ENCODE measurements around the gene STK4.

The STK4 gene

DNA sequence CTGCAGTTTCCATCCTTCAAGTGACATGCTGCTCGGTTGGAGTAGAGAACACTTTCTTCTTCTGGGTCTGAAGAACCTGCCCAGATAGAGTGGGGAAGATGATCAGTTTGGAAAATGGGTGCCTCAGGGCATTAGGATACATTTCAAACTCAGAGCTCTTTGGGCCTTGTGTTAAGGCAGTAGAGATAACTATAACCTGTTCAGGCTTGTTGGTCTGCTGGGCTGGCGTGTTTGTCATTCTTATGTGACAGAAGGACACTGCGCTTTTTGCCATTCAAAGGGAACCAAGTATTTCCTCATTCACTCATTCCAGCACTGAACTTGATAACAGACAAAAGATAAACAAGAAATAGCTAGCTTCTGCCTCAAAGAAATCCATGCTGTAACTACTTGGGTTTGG, 9.9 kb upstream of the STK4 start:
- H3K27me3 ChIP-seq (ENCODE audit: control insufficient read depth in 3 of 3, insufficient read depth in 3 of 3, low read depth in 1 of 3, low read length in 3 of 3) = no peaks in the 10 kb centered on the region
- no peak overlapping the region for H3K18ac ChIP-seq (ENCODE audit: low read length)
- no peak overlapping the region for H3K4me2 ChIP-seq (ENCODE audit: insufficient read depth, low read length, poor library complexity, severe bottlenecking)
- no peak overlapping the region for H3K9ac ChIP-seq (ENCODE audit: low read depth, low read length, poor library complexity)
- H4K8ac ChIP-seq (ENCODE audit: low read depth, low read length) = no peak overlapping the region
- no peak overlapping the region for H3K14ac ChIP-seq (ENCODE audit: low read length)
- peaks cover 3% of the 10 kb centered on the region for H3K79me1 ChIP-seq (ENCODE audit: low read depth, low read length)
- H2BK5ac ChIP-seq (ENCODE audit: low read length) = no peak overlapping the region
- H4K91ac ChIP-seq (ENCODE audit: low read depth, low read length, poor library complexity) = no peak overlapping the region
- H3K9me3 ChIP-seq (replicated peaks in 1 of 2; ENCODE audit: control insufficient read depth in 2 of 2, insufficient read depth in 1 of 2, low read depth in 1 of 2, low read length in 2 of 2) = no peaks in the 10 kb centered on the region
- peaks cover 6 to 8% of the 10 kb centered on the region in 2 donors for H3K4me1 ChIP-seq (ENCODE audit: control insufficient read depth in 2 of 2, insufficient read depth in 1 of 2, low read depth in 1 of 2, low read length in 2 of 2)
- H2BK15ac ChIP-seq (ENCODE audit: low read length) = no peak overlapping the region
- H3K36me3 ChIP-seq (replicated peaks in 1 of 2; ENCODE audit: control insufficient read depth in 2 of 2, insufficient read depth in 2 of 2, low read length in 2 of 2) = peaks cover 35 to 68% of the 10 kb centered on the region in 2 donors
- no CpG with 5 or more reads among the region's 3 CpGs for WGBS, 2 donors (ENCODE audit: extremely low coverage in 2 of 2, insufficient read length in 2 of 2, insufficient replicate concordance in 1 of 2)
- H2AFZ ChIP-seq (ENCODE audit: low read length) = no peak overlapping the region
- no peak overlapping the region for H3K4me3 ChIP-seq (ENCODE audit: low read length in 2 of 2)
- H2BK12ac ChIP-seq (ENCODE audit: low read length) = no peak overlapping the region
- H3K23ac ChIP-seq (ENCODE audit: low read depth, low read length, poor library complexity) = no peak overlapping the region
- H3K27ac ChIP-seq (replicated peaks; ENCODE audit: low read length) = no peak overlapping the region
- no peak for DNase-seq (ENCODE audit: low spot score)
- H2AK5ac ChIP-seq (ENCODE audit: low read depth, low read length) = no peak overlapping the region
- H2BK120ac ChIP-seq (ENCODE audit: low read depth, low read length) = no peak overlapping the region
- H3K4ac ChIP-seq (ENCODE audit: low read length) = no peak overlapping the region

DNA sequence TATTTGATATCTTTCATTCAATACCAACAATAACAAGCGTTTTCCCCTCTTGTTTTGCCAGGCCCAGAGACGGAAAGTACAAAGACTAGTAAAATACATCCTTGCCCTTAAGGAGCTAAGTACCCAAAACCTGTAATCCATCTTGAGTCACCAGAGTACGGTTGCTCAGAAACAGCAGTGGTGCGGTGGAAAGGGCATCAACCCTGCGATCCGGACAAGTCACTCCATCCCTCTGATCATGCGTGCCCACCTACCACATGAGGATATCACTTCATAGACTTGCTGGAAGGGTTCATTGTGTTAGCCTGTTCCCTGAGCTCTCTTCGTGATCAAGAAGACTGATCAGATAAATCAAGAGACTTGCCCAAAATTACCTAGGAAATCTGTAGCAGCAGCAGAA, 8.0 kb upstream of the STK4 start:
- H3K4me1 ChIP-seq (ENCODE audit: control insufficient read depth in 2 of 2, insufficient read depth in 1 of 2, low read depth in 1 of 2, low read length in 2 of 2) = peaks cover 6 to 8% of the 10 kb centered on the region in 2 donors
- no peak overlapping the region for H3K4ac ChIP-seq (ENCODE audit: low read length)
- peaks cover 3% of the 10 kb centered on the region for H3K79me1 ChIP-seq (ENCODE audit: low read depth, low read length)
- no peaks in the 10 kb centered on the region for H3K27me3 ChIP-seq (ENCODE audit: control insufficient read depth in 3 of 3, insufficient read depth in 3 of 3, low read depth in 1 of 3, low read length in 3 of 3)
- no peak overlapping the region for H3K9ac ChIP-seq (ENCODE audit: low read depth, low read length, poor library complexity)
- H2BK15ac ChIP-seq (ENCODE audit: low read length) = no peak overlapping the region
- no peak overlapping the region for H2AFZ ChIP-seq (ENCODE audit: low read length)
- no peak overlapping the region for H3K27ac ChIP-seq (replicated peaks; ENCODE audit: low read length)
- no peak overlapping the region for H3K4me2 ChIP-seq (ENCODE audit: insufficient read depth, low read length, poor library complexity, severe bottlenecking)
- H3K23ac ChIP-seq (ENCODE audit: low read depth, low read length, poor library complexity) = no peak overlapping the region
- H3K36me3 ChIP-seq (replicated peaks in 1 of 2; ENCODE audit: control insufficient read depth in 2 of 2, insufficient read depth in 2 of 2, low read length in 2 of 2) = peaks cover 28 to 49% of the 10 kb centered on the region in 2 donors
- no peak for DNase-seq (ENCODE audit: low spot score)
- no peak overlapping the region for H4K91ac ChIP-seq (ENCODE audit: low read depth, low read length, poor library complexity)
- H2BK120ac ChIP-seq (ENCODE audit: low read depth, low read length) = no peak overlapping the region
- H2BK5ac ChIP-seq (ENCODE audit: low read length) = no peak overlapping the region
- H3K4me3 ChIP-seq (ENCODE audit: low read length in 2 of 2) = no peak overlapping the region
- WGBS, 2 donors (ENCODE audit: extremely low coverage in 2 of 2, insufficient read length in 2 of 2, insufficient replicate concordance in 1 of 2) = no CpG with 5 or more reads among the region's 8 CpGs
- no peak overlapping the region for H2AK5ac ChIP-seq (ENCODE audit: low read depth, low read length)
- H3K9me3 ChIP-seq (replicated peaks in 1 of 2; ENCODE audit: control insufficient read depth in 2 of 2, insufficient read depth in 1 of 2, low read depth in 1 of 2, low read length in 2 of 2) = no peaks in the 10 kb centered on the region
- no peak overlapping the region for H3K14ac ChIP-seq (ENCODE audit: low read length)
- no peak overlapping the region for H4K8ac ChIP-seq (ENCODE audit: low read depth, low read length)
- H3K18ac ChIP-seq (ENCODE audit: low read length) = no peak overlapping the region
- H2BK12ac ChIP-seq (ENCODE audit: low read length) = no peak overlapping the region

DNA sequence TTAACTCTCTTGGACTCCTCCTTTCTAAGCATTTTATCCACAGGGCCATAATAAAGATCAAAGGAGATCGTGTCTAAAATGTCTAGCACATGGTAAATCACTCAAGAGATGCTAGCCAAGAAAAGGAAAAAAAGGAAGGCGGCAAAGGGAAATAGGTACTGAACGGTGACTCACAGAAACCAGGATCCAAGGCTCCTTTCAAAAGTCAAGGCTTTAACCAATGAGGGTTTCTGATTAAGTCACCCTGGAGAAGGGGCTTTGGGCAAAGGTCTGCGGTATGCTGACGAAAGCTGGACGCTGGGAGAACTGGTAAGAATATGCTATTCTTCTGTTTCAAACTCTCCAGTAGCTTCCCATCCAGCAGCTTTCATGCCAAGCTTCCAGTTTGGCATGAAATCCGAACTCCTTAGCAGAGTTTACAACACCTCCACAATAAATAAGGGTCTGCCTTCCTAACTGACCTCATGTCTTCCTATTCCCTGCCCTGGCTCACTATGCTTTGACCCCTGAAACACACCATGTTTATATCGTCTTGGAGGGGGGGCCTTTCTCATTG, 7.2 kb upstream of the STK4 start:
- Histone ChIP-seq H3K36me3 (replicated peaks in 1 of 2; ENCODE audit: control insufficient read depth in 2 of 2, insufficient read depth in 2 of 2, low read length in 2 of 2) (peaks cover 20 to 41% of the 10 kb centered on the region in 2 donors), H4K8ac (ENCODE audit: low read depth, low read length) (no peak overlapping the region), H3K27ac (replicated peaks; ENCODE audit: low read length) (no peak overlapping the region), H3K4me1 (ENCODE audit: control insufficient read depth in 2 of 2, insufficient read depth in 1 of 2, low read depth in 1 of 2, low read length in 2 of 2) (peaks cover 6 to 10% of the 10 kb centered on the region in 2 donors), H3K18ac (ENCODE audit: low read length) (no peak overlapping the region), H2BK15ac (ENCODE audit: low read length) (no peak overlapping the region), H3K9ac (ENCODE audit: low read depth, low read length, poor library complexity) (no peak overlapping the region), H2AK5ac (ENCODE audit: low read depth, low read length) (no peak overlapping the region), H3K4ac (ENCODE audit: low read length) (no peak overlapping the region), H3K79me1 (ENCODE audit: low read depth, low read length) (peaks cover 3% of the 10 kb centered on the region), H3K23ac (ENCODE audit: low read depth, low read length, poor library complexity) (no peak overlapping the region), H3K14ac (ENCODE audit: low read length) (no peak overlapping the region), H2BK5ac (ENCODE audit: low read length) (no peak overlapping the region), H4K91ac (ENCODE audit: low read depth, low read length, poor library complexity) (no peak overlapping the region), H2BK120ac (ENCODE audit: low read depth, low read length) (no peak overlapping the region), H3K4me2 (ENCODE audit: insufficient read depth, low read length, poor library complexity, severe bottlenecking) (peak overlapping the region; percentile 75), H3K4me3 (ENCODE audit: low read length in 2 of 2) (peak overlapping the region; percentile 82 to 93), H3K27me3 (ENCODE audit: control insufficient read depth in 3 of 3, insufficient read depth in 3 of 3, low read depth in 1 of 3, low read length in 3 of 3) (no peaks in the 10 kb centered on the region), H2AFZ (ENCODE audit: low read length) (peak overlapping the region; percentile 90), H2BK12ac (ENCODE audit: low read length) (no peak overlapping the region), H3K9me3 (replicated peaks in 1 of 2; ENCODE audit: control insufficient read depth in 2 of 2, insufficient read depth in 1 of 2, low read depth in 1 of 2, low read length in 2 of 2) (no peaks in the 10 kb centered on the region)
- WGBS, 2 donors (ENCODE audit: extremely low coverage in 2 of 2, insufficient read length in 2 of 2, insufficient replicate concordance in 1 of 2) = no CpG with 5 or more reads among the region's 8 CpGs
- no peak for DNase-seq (ENCODE audit: low spot score)

DNA sequence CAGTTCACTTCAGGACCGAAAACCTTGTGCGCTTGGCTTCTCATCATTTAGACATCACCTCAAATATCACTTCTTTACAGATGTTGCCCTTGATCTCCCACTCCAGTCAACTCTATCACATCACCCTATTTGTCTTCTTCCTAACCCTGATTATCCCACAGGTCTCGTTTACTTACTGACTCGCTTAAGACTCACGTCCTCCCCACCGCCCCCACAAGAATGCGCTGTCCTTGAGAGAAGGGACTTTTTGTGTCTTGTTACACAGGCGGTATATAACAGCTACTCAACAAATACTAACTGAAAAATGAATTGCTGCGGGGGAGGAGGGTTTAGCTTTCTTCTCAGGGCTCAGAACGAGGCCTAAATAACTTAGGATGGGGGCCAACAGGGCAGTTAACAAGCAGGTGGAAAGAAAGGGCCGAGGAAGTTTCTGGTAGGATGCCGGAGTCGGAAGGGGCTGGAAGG, 6.6 kb upstream of the STK4 start:
- H3K18ac ChIP-seq (ENCODE audit: low read length) = peak overlapping the region; percentile 94
- peak overlapping the region; percentile 2 for H2BK5ac ChIP-seq (ENCODE audit: low read length)
- peaks cover 15 to 35% of the 10 kb centered on the region in 2 donors for H3K36me3 ChIP-seq (replicated peaks in 1 of 2; ENCODE audit: control insufficient read depth in 2 of 2, insufficient read depth in 2 of 2, low read length in 2 of 2)
- H4K8ac ChIP-seq (ENCODE audit: low read depth, low read length) = no peak overlapping the region
- H3K4me1 ChIP-seq (ENCODE audit: control insufficient read depth in 2 of 2, insufficient read depth in 1 of 2, low read depth in 1 of 2, low read length in 2 of 2) = peaks cover 6 to 10% of the 10 kb centered on the region in 2 donors
- H2BK120ac ChIP-seq (ENCODE audit: low read depth, low read length) = no peak overlapping the region
- H3K4me3 ChIP-seq (ENCODE audit: low read length in 2 of 2) = peak overlapping the region; percentile 82 to 93
- no peak overlapping the region for H3K14ac ChIP-seq (ENCODE audit: low read length)
- no peak overlapping the region for H4K91ac ChIP-seq (ENCODE audit: low read depth, low read length, poor library complexity)
- peak overlapping the region; percentile 75 for H3K9ac ChIP-seq (ENCODE audit: low read depth, low read length, poor library complexity)
- peak overlapping the region; percentile 90 for H2AFZ ChIP-seq (ENCODE audit: low read length)
- no peaks in the 10 kb centered on the region for H3K9me3 ChIP-seq (replicated peaks in 1 of 2; ENCODE audit: control insufficient read depth in 2 of 2, insufficient read depth in 1 of 2, low read depth in 1 of 2, low read length in 2 of 2)
- no CpG with 5 or more reads among the region's 13 CpGs for WGBS, 2 donors (ENCODE audit: extremely low coverage in 2 of 2, insufficient read length in 2 of 2, insufficient replicate concordance in 1 of 2)
- H2BK12ac ChIP-seq (ENCODE audit: low read length) = no peak overlapping the region
- no peak overlapping the region for H3K23ac ChIP-seq (ENCODE audit: low read depth, low read length, poor library complexity)
- H2AK5ac ChIP-seq (ENCODE audit: low read depth, low read length) = no peak overlapping the region
- H2BK15ac ChIP-seq (ENCODE audit: low read length) = no peak overlapping the region
- peaks cover 3% of the 10 kb centered on the region for H3K79me1 ChIP-seq (ENCODE audit: low read depth, low read length)
- DNase-seq (ENCODE audit: low spot score) = peak; percentile 6
- no peak overlapping the region for H3K27ac ChIP-seq (replicated peaks; ENCODE audit: low read length)
- H3K27me3 ChIP-seq (ENCODE audit: control insufficient read depth in 3 of 3, insufficient read depth in 3 of 3, low read depth in 1 of 3, low read length in 3 of 3) = no peaks in the 10 kb centered on the region
- peak overlapping the region; percentile 75 for H3K4me2 ChIP-seq (ENCODE audit: insufficient read depth, low read length, poor library complexity, severe bottlenecking)
- H3K4ac ChIP-seq (ENCODE audit: low read length) = no peak overlapping the region

Measured in neuronal stem cell (in vitro differentiated cells).